HPDE6-E6E7 (cell line): ENCODE results near the gene TMEM179.

Source experiments
- DNase-seq: peaks from one replicate; pipeline ENCODE4 v3.0.0; 2011; ENCODE audit warnings: missing footprints; ENCODE audit errors: extremely low spot score

TMEM179 gene

GRCh38 chr14:104545151-104545941, 59.2 kb downstream of the TMEM179 start:
- DNase-seq, result no peak

GRCh38 chr14:104544362-104544961, 60.1 kb downstream of the TMEM179 start:
- DNase-seq, result no peak

DNA sequence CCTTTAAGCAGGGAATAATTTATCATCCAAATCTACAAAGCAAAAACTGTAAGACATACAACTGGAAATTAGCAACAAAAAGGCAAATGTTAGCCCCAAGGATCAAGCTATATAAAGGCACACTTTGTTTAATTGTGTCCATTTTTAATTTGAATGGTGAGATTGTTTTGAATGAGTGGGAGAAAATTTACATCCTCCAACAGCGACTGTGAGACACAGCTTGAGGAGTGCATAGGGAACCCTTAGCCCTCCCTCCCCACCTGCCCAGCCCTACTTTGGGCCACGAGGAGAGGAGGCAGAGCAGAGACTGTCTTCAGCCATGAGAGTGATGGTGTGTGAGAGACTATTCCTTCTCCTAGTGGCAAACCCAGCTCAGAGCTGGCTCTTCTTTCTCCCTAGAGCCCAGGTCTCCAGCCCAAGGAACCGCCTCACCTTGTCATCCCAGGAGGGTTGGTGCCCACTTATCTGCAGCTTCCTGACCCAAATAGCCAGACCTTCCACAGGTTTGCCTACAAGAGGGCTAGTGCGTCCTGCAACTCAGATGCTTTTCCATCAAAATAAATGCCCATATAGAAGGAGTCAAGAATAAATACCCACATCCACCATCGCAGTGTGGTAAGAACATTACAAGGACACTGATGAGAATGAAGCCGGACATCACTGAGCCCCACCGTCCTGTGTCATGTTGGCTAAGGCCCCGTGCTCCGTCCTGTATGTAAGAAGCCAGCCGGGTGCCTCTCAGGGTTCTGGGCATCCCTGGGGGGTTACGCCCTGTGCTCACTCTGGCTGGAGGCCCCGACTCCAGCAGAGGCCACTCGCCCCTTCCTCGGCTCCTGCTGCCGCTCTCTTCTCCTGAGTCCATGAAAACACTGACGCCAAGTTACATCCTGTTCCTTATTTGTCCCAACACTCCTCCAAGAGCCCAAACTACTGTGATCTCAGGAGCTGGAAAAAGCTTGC, 61.4 kb downstream of the TMEM179 start:
- no peak for DNase-seq

DNA sequence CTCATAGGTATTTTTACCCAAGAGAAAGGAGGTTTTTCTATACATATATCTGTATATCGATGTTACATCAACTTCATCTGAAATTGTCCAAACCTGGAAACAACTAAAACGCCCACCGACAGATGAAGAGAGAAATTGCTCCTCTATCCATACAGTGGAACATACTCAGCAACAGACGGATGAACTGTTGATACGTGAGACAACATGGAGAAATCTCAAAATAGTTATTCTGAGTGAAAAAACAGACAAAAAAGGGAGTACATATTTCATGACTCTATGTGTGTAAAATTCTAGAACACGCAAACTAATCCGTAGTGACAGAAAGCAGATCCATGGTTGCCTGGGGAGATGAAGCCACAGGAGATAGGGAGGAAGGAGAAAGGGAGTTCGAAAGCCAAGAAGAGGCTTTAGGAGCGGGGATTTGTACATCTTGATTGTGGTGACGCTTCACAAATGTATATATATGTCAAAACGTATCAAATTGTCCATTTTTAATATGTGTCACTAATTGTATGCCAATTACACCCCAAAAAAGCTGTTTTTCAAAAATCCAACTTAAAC, 62.6 kb downstream of the TMEM179 start:
- no peak for DNase-seq
